Pancreas (tissue), 10 donors: ENCODE measurements around the gene INPP5D. TPM values are rescaled to one million over a fixed set of nuclear protein-coding genes. Genes with fewer than 3 reads are reported as not detected.

Source experiments
- ATAC-seq, 4 donors: fragments of 200-7000 bp; cut with Tn5 transposase; one replicate each; pipeline versions ENCODE4 v1.8.0 to v1.9.1; 2020; ENCODE audit warnings: mild to moderate bottlenecking in 4 of 4, moderate library complexity in 4 of 4
- DNase-seq, 6 donors: peaks; one replicate each; pipeline ENCODE4 v3.0.0-alpha.2; 2020
- FAIRE-seq: peaks from 2 replicates; lab custom pipeline; 2012; peaks lifted over from hg19 to GRCh38; lab: Jason Lieb, UNC
- H3K27ac ChIP-seq, 4 donors: fragments of 200-600 bp; sonication (generic); 1 replicate in 3 of 4; 2 replicates in 1 of 4; pipeline versions ENCODE4 v1.5.0 to v1.8.0; 2020
- H3K27me3 ChIP-seq, 4 donors: fragments of 200-600 bp; one replicate each; pipeline ENCODE4 v1.8.0; 2021
- H3K36me3 ChIP-seq, 3 donors: fragments of 200-600 bp; sonication (generic) in 1 of 3; one replicate each; pipeline versions ENCODE4 v1.5.0 to v1.8.0; 2020 to 2021
- H3K4me1 ChIP-seq, 3 donors: fragments of 200-600 bp; one replicate each; pipeline ENCODE4 v1.8.0; 2021
- H3K4me3 ChIP-seq, 4 donors: fragments of 200-600 bp; sonication (generic) in 2 of 4; one replicate each; pipeline versions ENCODE4 v1.5.0 to v1.8.0; 2020 to 2021
- H3K9me3 ChIP-seq, 4 donors: fragments of 200-600 bp; one replicate each; pipeline ENCODE4 v1.8.0; 2021
- WGBS, 2 donors: extraction: QIAGEN DNeasy Blood & Tissue Kit; methylation state at CpG; one replicate each; pipeline ENCODE4 v1.1.7; 2013; 5-methylcytosine and 5-hydroxymethylcytosine counted together
- intact Hi-C, 3 donors: fragments of 100-400 bp; cut with DNase I; formaldehyde crosslinking; loops; one replicate each; pipeline versions ENCODE4 v1.11.1 to v1.14.2; 2022
- polyA plus RNA-seq, 2 donors: library from polyadenylated mRNA; stranded (reverse); fragments of 200-250 nt; gene quantifications; one replicate each; pipeline ENCODE4 v1.2.3, GENCODE V29; 2013
- total RNA-seq, 6 donors: library from RNA; stranded (reverse); fragmentation: NEBNext Ultra II Directional in 4 of 6; extraction: Animal tissue kit (Norgen Biotek cat#: 25700) in 4 of 6; gene quantifications; one replicate each; pipeline versions ENCODE4 v1.2.1 to v1.2.4, GENCODE V29; 2021 to 2023
- TF ChIP-seq, protein P1 (sequence below), 4 donors: fragments of 200-600 bp; sonication (generic) in 3 of 4; IDR thresholded peaks; one replicate each; pipeline versions ENCODE4 v1.5.0 to v1.8.0; 2021; ENCODE audit warnings: antibody characterized with exemption in 4 of 4
- donor health status: healthy with polysubstance abuse.
- donor health status: DM: no; HTN: no; CAD: no; lungs with moderate emphysema.
- donor health status: DM: no; HTN: no; CAD: no.
- donor health status: control.
- donor health status: control.
- donor health status: Bipolar disorder and iron deficiency.
- donor health status: DM: yes; HTN: yes; CAD: no.
- donor health status: DM: no; HTN: no; CAD: no.
- donor health status: DM: no; HTN: no; CAD: no.
- donor health status: DM: yes; HTN: yes; CAD: no.

Gene INPP5D
- total and polyA plus RNA-seq, 8 donors = 1.1 to 11.4 (median 2.3) TPM

DNA sequence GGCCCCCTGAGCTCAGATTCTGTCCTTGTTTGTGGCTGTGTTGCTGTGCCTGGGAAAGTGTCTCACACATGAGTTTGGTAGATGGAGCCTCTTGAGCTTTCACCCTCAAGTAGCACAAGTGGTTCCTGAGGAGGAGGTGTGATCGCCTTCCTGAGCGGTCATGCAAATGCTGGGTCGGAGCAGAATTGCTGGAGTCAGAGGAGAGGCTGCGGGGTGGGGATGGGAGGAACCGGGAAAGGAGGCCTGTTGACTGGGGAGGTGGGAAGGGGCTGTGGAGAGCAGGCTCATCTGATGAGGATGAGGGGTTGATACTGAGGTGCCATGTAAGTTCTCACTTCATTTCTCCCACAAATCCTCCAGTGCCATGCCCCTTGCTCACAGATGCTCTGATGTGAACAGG lies 142.9 kb downstream of the INPP5D start:
- Histone ChIP-seq H3K27ac (no peak overlapping the region), H3K9me3 (no peaks in the 10 kb centered on the region), H3K4me1 (no peaks in the 10 kb centered on the region), H3K36me3 (no peaks in the 10 kb centered on the region), H3K4me3 (no peak overlapping the region), H3K27me3 (no peaks in the 10 kb centered on the region)
- TF ChIP-seq, protein P1, sequence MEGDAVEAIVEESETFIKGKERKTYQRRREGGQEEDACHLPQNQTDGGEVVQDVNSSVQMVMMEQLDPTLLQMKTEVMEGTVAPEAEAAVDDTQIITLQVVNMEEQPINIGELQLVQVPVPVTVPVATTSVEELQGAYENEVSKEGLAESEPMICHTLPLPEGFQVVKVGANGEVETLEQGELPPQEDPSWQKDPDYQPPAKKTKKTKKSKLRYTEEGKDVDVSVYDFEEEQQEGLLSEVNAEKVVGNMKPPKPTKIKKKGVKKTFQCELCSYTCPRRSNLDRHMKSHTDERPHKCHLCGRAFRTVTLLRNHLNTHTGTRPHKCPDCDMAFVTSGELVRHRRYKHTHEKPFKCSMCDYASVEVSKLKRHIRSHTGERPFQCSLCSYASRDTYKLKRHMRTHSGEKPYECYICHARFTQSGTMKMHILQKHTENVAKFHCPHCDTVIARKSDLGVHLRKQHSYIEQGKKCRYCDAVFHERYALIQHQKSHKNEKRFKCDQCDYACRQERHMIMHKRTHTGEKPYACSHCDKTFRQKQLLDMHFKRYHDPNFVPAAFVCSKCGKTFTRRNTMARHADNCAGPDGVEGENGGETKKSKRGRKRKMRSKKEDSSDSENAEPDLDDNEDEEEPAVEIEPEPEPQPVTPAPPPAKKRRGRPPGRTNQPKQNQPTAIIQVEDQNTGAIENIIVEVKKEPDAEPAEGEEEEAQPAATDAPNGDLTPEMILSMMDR (IDR thresholded peaks at IDR 0.05) = no peak
- ATAC-seq (no peak), FAIRE-seq (no peak), DNase-seq (no peak)
- intact Hi-C loops = no loop called here
- WGBS, 2 donors = 93 to 94% methylated on average over 5 of the region's 5 CpGs

DNA sequence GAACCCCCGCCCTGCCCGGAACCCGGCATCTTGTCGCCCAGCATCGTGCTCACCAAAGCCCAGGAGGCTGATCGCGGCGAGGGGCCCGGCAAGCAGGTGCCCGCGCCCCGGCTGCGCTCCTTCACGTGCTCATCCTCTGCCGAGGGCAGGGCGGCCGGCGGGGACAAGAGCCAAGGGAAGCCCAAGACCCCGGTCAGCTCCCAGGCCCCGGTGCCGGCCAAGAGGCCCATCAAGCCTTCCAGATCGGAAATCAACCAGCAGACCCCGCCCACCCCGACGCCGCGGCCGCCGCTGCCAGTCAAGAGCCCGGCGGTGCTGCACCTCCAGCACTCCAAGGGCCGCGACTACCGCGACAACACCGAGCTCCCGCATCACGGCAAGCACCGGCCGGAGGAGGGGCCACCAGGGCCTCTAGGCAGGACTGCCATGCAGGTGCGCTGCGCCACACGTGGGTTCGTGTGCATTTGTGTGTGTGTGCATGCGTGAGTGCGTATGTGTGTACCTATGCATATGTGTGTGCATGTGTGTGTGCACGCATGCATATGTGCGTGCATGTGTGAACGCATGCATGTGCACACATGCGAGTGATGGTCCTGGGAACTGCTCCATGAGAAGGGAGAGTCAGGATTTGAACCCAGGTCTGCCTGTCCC lies 144.3 kb downstream of the INPP5D start:
- ATAC-seq = no peak
- DNase-seq = no peak
- 83 to 90% methylated on average over 47 to 50 of the region's 50 CpGs for WGBS, 2 donors
- Histone ChIP-seq H3K9me3 (no peaks in the 10 kb centered on the region), H3K27me3 (no peaks in the 10 kb centered on the region), H3K27ac (no peak overlapping the region), H3K36me3 (no peaks in the 10 kb centered on the region), H3K4me1 (no peaks in the 10 kb centered on the region), H3K4me3 (no peak overlapping the region)
- no peak for FAIRE-seq
- TF ChIP-seq, protein P1 (IDR thresholded peaks at IDR 0.05) = no peak
- intact Hi-C loops = no loop called here

DNA sequence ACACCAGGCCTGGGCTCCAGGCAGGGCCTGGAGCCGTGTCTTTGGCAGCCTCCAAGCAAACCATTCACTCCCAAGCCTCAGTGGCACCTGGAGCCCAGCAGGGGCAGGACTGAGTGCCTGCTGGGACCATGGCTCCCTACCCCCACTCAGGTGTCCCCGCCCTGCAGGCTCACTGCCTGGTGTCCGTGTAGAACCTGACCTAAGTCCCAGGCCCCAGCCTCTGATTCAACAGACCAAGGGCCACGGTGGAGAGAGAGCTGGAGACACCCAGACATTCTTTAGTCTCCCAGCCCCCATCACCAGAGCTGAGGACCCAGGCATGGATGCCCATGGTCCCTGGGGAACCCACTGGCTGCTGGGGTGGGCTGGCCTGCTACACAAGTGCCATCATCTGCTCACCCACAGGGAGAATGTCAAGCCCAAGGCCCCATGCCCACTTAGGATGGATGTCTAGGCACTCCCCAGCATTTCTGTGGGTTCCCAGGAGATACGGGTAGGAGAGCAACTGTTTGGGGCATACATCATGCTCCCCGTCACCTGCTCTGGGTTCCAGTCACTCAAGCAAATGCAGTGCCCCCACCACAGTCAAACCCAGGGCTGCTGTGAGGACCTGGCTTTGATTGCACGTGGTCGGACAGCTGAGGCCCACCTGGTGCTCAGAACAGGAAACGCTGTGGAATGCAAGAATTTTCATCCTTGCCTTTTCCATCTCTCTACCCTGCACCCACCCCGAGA lies 148.4 kb downstream of the INPP5D start:
- intact Hi-C loops = no loop called here
- Histone ChIP-seq H3K27me3 (no peaks in the 10 kb centered on the region), H3K9me3 (no peaks in the 10 kb centered on the region), H3K36me3 (no peaks in the 10 kb centered on the region), H3K4me1 (no peaks in the 10 kb centered on the region), H3K27ac (no peak overlapping the region), H3K4me3 (no peak overlapping the region)
- TF ChIP-seq, protein P1 (IDR thresholded peaks at IDR 0.05) = no peak
- FAIRE-seq (no peak), DNase-seq (no peak), ATAC-seq (no peak)
- 64% methylated on average over 10 of the region's 10 CpGs for WGBS, 2 donors

DNA sequence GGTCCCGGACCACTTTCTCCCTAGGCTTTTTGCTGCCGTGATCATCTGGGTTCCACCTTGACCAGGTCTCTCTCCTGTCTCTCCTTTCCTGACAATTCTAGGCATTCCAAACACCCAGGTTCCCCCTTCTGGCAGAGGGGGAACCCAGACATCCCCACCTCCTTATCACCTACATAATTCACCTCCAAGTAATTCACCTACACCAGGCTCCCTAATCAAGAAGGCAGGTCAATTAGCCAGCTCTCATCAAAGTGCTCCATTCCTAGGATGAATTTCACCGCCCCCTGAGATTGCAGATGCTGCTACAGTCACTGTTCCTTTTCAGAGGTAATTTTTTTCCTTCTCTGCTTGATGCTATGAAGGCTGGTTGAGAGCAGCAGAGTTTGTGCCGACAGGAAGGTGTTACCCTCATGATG lies 149.0 kb downstream of the INPP5D start:
- Histone ChIP-seq H3K9me3 (no peaks in the 10 kb centered on the region), H3K27ac (no peak overlapping the region), H3K4me3 (no peak overlapping the region), H3K36me3 (no peaks in the 10 kb centered on the region), H3K4me1 (no peaks in the 10 kb centered on the region), H3K27me3 (no peaks in the 10 kb centered on the region)
- 49 to 56% methylated on average over 4 of the region's 4 CpGs for WGBS, 2 donors
- intact Hi-C loops = no loop called here
- FAIRE-seq (no peak), ATAC-seq (no peak), DNase-seq (no peak)
- TF ChIP-seq, protein P1 (IDR thresholded peaks at IDR 0.05) = no peak
